Stimulated activated CD4-positive, alpha-beta T cell treated with anti-CD3 and anti-CD28 coated beads, Interleukin-12 subunit alpha, Interleukin-12 subunit beta, amount 100 ng/mL, for 4 hours (primary cell): ENCODE measurements around the gene LLGL1.

Experiments
- DNase-seq: peaks from one replicate; pipeline ENCODE4 v3.0.0-alpha.2; 2020

Gene LLGL1

GRCh38 chr17:18253947-18254821, 28.7 kb downstream of the LLGL1 start:
- no peak for DNase-seq

GRCh38 chr17:18254888-18255649, 29.6 kb downstream of the LLGL1 start:
- DNase-seq, result no peak

GRCh38 chr17:18256351-18256750, 30.9 kb downstream of the LLGL1 start:
- DNase-seq, result no peak

GRCh38 chr17:18256776-18257175, 31.3 kb downstream of the LLGL1 start:
- DNase-seq, result no peak

- no peak for DNase-seq
Measured at GRCh38 chr17:18257268-18257981, 32.0 kb downstream of the LLGL1 start.

- peak; percentile 37 for DNase-seq
Measured at GRCh38 chr17:18257982-18258355, 32.5 kb downstream of the LLGL1 start.

- peak; percentile 65 for DNase-seq
Measured at GRCh38 chr17:18258356-18259038, 33.1 kb downstream of the LLGL1 start, which contains the start of gene FLII. Gene FLII (minus strand): TSS chr17:18258738. CDS start chr17:18258690, 48 bp downstream.

GRCh38 chr17:18259621-18260331, 34.3 kb downstream of the LLGL1 start:
- DNase-seq, result no peak

GRCh38 chr17:18260332-18261145, 35.1 kb downstream of the LLGL1 start, which contains the start of gene MIEF2:
Gene MIEF2 (plus strand): TSS chr17:18260662. CDS start chr17:18262721, 2,059 bp downstream.
- peak; percentile 90 for DNase-seq

- DNase-seq, result peak; percentile 28
Measured at GRCh38 chr17:18261146-18261515, 35.7 kb downstream of the LLGL1 start.

GRCh38 chr17:18261659-18262058, 36.2 kb downstream of the LLGL1 start:
- no peak for DNase-seq

- DNase-seq, result no peak
Measured at GRCh38 chr17:18262111-18262510, 36.7 kb downstream of the LLGL1 start.

- DNase-seq, result no peak
Measured at GRCh38 chr17:18262641-18263040, 37.2 kb downstream of the LLGL1 start.

- DNase-seq, result no peak
Measured at GRCh38 chr17:18263885-18264682, 38.6 kb downstream of the LLGL1 start.

GRCh38 chr17:18267366-18267765, 41.9 kb downstream of the LLGL1 start:
- no peak for DNase-seq

- no peak for DNase-seq
Measured at GRCh38 chr17:18267927-18268711, 42.7 kb downstream of the LLGL1 start.

- no peak for DNase-seq
Measured at GRCh38 chr17:18270046-18270931, 44.9 kb downstream of the LLGL1 start.

GRCh38 chr17:18277076-18277475, 51.6 kb downstream of the LLGL1 start:
- no peak for DNase-seq
